ENCODE data around the gene EFCAB10.

EFCAB10 gene

GRCh38 chr7:105596866-105597265 is 15.6 kb upstream of the EFCAB10 start:
- no peak for DNase-seq

- DNase-seq: no peak
These were observed 12.7 kb upstream of the EFCAB10 start for GRCh38 chr7:105594034-105594433.

GRCh38 chr7:105591522-105591921 is 10.2 kb upstream of the EFCAB10 start:
- no peak for DNase-seq

- no peak for DNase-seq
These were observed 9.5 kb upstream of the EFCAB10 start for GRCh38 chr7:105590793-105591192.

GRCh38 chr7:105589356-105590077 is 8.2 kb upstream of the EFCAB10 start:
- DNase-seq: peak; percentile 13

GRCh38 chr7:105587909-105588635 is 6.8 kb upstream of the EFCAB10 start:
- no peak for DNase-seq

- no peak for DNase-seq
These were observed 4.7 kb upstream of the EFCAB10 start for GRCh38 chr7:105585850-105586500.

- DNase-seq: no peak
These were observed 2.9 kb upstream of the EFCAB10 start for GRCh38 chr7:105584165-105584564.

- DNase-seq: no peak
These were observed 1.8 kb upstream of the EFCAB10 start for GRCh38 chr7:105583061-105583460.

- DNase-seq: no peak
These were observed 1.1 kb downstream of the EFCAB10 start for GRCh38 chr7:105580022-105580740.

GRCh38 chr7:105578496-105578895 is 2.8 kb downstream of the EFCAB10 start:
- DNase-seq: no peak

- no peak for DNase-seq
These were observed 4.0 kb downstream of the EFCAB10 start for GRCh38 chr7:105577251-105577650.

- DNase-seq: no peak
These were observed 9.4 kb downstream of the EFCAB10 start for GRCh38 chr7:105571891-105572290.

- DNase-seq: no peak
These were observed 13.5 kb downstream of the EFCAB10 start for GRCh38 chr7:105567821-105568220.

- DNase-seq: no peak
These were observed 14.3 kb downstream of the EFCAB10 start for GRCh38 chr7:105567024-105567423.

GRCh38 chr7:105565190-105565589 is 16.1 kb downstream of the EFCAB10 start:
- DNase-seq: no peak

- DNase-seq: no peak
These were observed 21.4 kb downstream of the EFCAB10 start for GRCh38 chr7:105559926-105560325.

GRCh38 chr7:105538339-105538738 is 43.0 kb downstream of the EFCAB10 start:
- no peak for DNase-seq

- no peak for DNase-seq
These were observed 48.4 kb downstream of the EFCAB10 start for GRCh38 chr7:105532709-105533460.

GRCh38 chr7:105531792-105532671 is 49.3 kb downstream of the EFCAB10 start, which contains the start of gene RINT1:
Gene RINT1, plus strand, starts transcription at chr7:105532201. Its CDS starts 115 bp downstream, at chr7:105532316.
- peak; percentile 82 for DNase-seq

GRCh38 chr7:105530546-105530945 is 50.7 kb downstream of the EFCAB10 start:
- DNase-seq: no peak
